Measurements from ENCODE around the gene MAP3K10.

The MAP3K10 gene

GRCh38 chr19:40244579-40245317 lies 53.5 kb downstream of the MAP3K10 start:
- no peak for DNase-seq (ENCODE audit: low read depth)
- TF ChIP-seq, protein P1, sequence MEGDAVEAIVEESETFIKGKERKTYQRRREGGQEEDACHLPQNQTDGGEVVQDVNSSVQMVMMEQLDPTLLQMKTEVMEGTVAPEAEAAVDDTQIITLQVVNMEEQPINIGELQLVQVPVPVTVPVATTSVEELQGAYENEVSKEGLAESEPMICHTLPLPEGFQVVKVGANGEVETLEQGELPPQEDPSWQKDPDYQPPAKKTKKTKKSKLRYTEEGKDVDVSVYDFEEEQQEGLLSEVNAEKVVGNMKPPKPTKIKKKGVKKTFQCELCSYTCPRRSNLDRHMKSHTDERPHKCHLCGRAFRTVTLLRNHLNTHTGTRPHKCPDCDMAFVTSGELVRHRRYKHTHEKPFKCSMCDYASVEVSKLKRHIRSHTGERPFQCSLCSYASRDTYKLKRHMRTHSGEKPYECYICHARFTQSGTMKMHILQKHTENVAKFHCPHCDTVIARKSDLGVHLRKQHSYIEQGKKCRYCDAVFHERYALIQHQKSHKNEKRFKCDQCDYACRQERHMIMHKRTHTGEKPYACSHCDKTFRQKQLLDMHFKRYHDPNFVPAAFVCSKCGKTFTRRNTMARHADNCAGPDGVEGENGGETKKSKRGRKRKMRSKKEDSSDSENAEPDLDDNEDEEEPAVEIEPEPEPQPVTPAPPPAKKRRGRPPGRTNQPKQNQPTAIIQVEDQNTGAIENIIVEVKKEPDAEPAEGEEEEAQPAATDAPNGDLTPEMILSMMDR (IDR thresholded peaks at IDR 0.05; ENCODE audit: insufficient read depth, low read depth, low read length, missing control alignments), result no peak

GRCh38 chr19:40245506-40246128 lies 54.4 kb downstream of the MAP3K10 start:
- TF ChIP-seq, protein P1 (IDR thresholded peaks at IDR 0.05; ENCODE audit: insufficient read depth, low read depth, low read length, missing control alignments), result no peak
- no peak overlapping the region for H3K4me3 ChIP-seq (ENCODE audit: low read depth, low read length)
- no peak for DNase-seq (ENCODE audit: low read depth)

More at GRCh38 chr19:40244579-40245317, 53.5 kb downstream of the MAP3K10 start:
- H3K4me3 ChIP-seq (ENCODE audit: low read depth, low read length), result no peak overlapping the region

GRCh38 chr19:40246292-40247073 lies 55.3 kb downstream of the MAP3K10 start:
- no peak for DNase-seq (ENCODE audit: low read depth)
- TF ChIP-seq, protein P1 (IDR thresholded peaks at IDR 0.05; ENCODE audit: insufficient read depth, low read depth, low read length, missing control alignments), result no peak
- no peak overlapping the region for H3K4me3 ChIP-seq (ENCODE audit: low read depth, low read length)

GRCh38 chr19:40247178-40247577 lies 56.0 kb downstream of the MAP3K10 start:
- DNase-seq (ENCODE audit: low read depth), result no peak
- TF ChIP-seq, protein P1 (IDR thresholded peaks at IDR 0.05; ENCODE audit: insufficient read depth, low read depth, low read length, missing control alignments), result no peak
- H3K4me3 ChIP-seq (ENCODE audit: low read depth, low read length), result no peak overlapping the region

DNA sequence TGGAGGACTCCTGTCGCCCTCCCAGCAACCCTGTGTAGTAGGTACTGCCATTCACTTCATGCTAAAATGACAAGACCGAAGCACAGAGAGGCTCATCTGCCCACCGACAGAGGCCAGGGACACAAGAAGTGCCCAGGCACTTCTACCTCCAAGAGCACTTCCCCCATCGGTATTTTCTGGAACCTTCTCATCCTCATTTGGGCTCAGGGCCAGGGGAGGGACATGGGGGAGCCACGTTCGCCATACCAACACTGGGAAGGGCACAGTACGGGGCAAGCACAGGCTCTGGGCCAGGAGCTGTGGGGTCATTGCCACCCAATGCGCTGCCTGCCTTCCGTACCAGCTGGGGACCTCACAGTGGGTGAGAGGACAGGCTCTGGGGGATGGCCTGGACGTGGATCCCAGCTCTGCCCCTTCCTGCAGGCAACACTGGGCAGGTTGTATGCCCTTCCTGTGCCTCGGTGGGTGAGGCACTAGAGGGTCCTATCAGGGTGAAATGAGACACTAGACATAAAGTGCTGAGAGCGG lies 56.6 kb downstream of the MAP3K10 start:
- TF ChIP-seq, protein P1 (IDR thresholded peaks at IDR 0.05; ENCODE audit: insufficient read depth, low read depth, low read length, missing control alignments), result no peak
- no peak for DNase-seq (ENCODE audit: low read depth)

GRCh38 chr19:40249201-40249600 lies 58.0 kb downstream of the MAP3K10 start:
- no peak overlapping the region for H3K4me3 ChIP-seq (ENCODE audit: low read depth, low read length)
- DNase-seq (ENCODE audit: low read depth), result no peak
- TF ChIP-seq, protein P1 (IDR thresholded peaks at IDR 0.05; ENCODE audit: insufficient read depth, low read depth, low read length, missing control alignments), result no peak

More for the DNA sequence above, 56.6 kb downstream of the MAP3K10 start:
- no peak overlapping the region for H3K4me3 ChIP-seq (ENCODE audit: low read depth, low read length)

Data from GM12865 (cell line).